ENCODE measurements around the gene TFAP2C.

TFAP2C gene

GRCh38 chr20:56624786-56625681, 4.1 kb upstream of the TFAP2C start:
- DNase-seq (ENCODE audit: low read depth in 1 of 2, low spot score in 1 of 2), result peak in 1 of 2 experiments; percentile 73
- no peak for TF ChIP-seq JUND (IDR thresholded peaks at IDR 0.05; ENCODE audit: low read depth)
- in situ Hi-C loops (cut with HindIII; ENCODE audit: low pct_unique_long_range_greater_than_20kb, low sequenced_read_pairs), result no loop called here

- no peak for DNase-seq (ENCODE audit: low read depth in 1 of 2, low spot score in 1 of 2)
- in situ Hi-C loops (cut with HindIII; ENCODE audit: low pct_unique_long_range_greater_than_20kb, low sequenced_read_pairs), result no loop called here
- no peak for TF ChIP-seq JUND (IDR thresholded peaks at IDR 0.05; ENCODE audit: low read depth)
Observed at GRCh38 chr20:56625837-56626236, 3.3 kb upstream of the TFAP2C start.

DNA sequence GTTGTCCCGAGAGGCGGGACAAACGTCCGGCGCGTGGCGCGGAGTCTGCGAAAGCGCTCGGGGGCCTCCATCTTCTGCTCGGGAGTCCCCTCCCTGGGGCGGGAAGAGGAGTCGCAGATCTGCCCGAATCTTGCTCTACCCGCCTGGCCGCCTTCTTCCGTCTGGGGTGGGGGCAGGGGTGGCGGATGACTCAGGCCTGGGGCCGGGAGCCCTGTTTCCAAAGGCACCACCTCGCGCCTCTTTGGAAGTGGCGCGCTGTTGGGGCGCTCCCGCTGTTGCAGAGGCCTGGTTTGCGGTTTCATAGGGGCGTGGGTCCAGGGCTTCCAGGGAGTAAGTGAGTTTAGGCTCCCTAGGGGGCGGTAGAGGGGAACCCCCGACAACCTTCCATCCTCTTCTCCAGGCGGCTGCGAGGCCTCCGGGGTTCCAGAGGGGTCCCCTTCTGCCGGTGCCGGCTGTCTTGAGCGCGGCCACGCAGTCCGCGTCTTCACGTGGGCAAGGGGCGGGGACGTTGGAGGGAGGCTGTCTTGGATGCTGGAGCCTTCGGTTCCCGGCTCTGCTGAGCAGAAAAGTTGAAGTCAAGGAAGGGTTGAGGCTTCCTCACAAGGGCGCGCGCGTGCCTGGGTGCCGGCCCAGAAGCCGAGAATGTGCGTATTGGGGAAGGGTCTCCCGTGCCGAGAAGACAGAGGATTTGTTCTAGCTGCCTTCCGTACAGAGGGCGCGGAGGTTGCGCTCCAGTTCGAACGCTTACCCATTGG, 2.6 kb upstream of the TFAP2C start:
- in situ Hi-C loops (cut with HindIII; ENCODE audit: low pct_unique_long_range_greater_than_20kb, low sequenced_read_pairs), result no loop called here
- DNase-seq (ENCODE audit: low read depth in 1 of 2, low spot score in 1 of 2), result peak in 1 of 2 experiments; percentile 69
- TF ChIP-seq JUND (IDR thresholded peaks at IDR 0.05; ENCODE audit: low read depth), result no peak

DNA sequence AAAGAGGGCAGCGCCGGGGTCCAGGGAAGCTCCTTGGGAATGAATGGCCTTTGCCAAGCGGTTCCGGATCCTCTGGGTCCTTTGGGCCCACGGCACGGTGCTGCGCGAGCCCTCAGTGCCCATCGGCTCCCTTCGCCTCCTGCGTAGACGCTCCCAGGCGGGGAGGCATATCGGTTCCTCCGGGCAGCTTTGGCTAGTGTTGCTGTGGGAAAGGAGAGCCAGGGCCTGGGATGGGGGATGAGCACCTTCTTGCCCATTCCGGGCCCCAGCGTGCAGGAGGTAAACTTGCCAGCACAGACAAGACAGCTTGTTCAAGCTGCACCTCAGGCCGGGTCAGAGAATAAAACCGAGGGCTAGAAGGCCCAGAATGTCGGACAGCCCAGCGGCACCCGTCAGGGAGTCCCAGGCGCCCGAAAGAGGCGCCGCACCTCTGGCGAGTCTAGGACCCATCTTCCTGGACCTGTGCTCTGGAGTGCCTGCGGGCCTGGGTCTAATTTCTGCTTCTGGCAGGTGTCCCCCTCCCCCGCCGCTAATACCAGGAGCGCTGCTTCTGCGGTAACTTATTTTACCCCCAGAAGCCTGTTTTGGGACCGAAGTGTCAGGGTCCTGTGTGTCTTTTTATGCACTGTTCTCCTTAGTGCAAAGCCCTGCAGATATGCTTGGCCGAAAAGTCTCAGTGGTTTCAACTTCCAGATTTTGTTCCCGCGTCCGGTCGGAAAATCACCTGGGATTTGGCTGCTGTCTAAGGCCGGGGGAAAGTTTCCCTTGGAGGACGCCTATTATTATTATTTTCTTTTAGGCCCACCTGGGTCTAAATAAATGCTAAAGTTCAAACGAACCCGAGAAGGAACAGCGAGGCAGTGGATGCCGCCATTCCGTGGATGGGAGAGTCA, 1.7 kb upstream of the TFAP2C start:
- in situ Hi-C loops (cut with HindIII; ENCODE audit: low pct_unique_long_range_greater_than_20kb, low sequenced_read_pairs), result no loop called here
- DNase-seq (ENCODE audit: low read depth in 1 of 2, low spot score in 1 of 2), result no peak
- TF ChIP-seq JUND (IDR thresholded peaks at IDR 0.05; ENCODE audit: low read depth), result no peak

DNA sequence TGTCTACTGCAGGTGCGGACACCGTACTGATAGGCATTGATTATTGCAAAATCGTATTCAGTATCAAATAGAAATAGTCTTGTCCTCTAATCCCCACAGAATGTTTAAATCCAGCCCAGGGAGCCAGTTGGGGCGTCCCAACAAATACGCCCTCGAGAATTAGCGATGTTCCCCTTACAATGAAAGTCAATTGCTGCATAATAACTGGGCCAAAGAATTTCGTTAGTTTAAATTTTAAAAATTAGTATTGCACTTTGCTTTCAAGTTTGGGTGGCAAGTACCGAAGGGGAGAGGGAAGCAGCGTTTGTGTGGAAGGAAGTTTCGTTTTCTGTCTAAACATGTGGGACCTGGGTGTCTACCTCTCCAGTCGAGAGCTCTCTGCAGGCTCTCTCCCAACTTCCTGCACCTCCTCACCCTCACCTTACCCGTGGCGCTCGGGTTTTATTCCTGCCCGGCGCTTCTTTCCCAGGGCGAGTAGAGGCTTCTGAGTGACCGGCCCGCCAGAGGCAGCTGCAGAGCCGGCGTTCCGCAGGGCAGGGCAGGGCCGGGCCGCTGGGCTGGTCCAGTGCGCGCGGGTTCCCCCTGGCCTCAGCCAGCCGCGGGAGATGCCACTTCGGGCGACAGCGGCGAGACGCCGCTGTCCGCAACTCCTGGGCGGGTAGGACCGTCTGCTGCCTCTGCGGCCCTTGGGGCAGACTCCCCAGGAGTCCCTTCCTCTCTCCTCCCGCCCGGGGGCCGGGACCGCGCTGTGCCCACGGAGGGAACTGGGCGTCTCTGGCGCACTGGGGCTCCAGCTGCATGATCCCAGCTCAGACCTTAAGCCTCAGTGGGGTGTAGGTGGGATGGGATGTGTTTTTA, 862 bp upstream of the TFAP2C start:
- DNase-seq (ENCODE audit: low read depth in 1 of 2, low spot score in 1 of 2), result peak; percentile 69 to 81
- TF ChIP-seq JUND (IDR thresholded peaks at IDR 0.05; ENCODE audit: low read depth), result no peak
- in situ Hi-C loops (cut with HindIII; ENCODE audit: low pct_unique_long_range_greater_than_20kb, low sequenced_read_pairs), result no loop called here

GRCh38 chr20:56629464-56630085, 469 bp downstream of the TFAP2C start:
- no peak for TF ChIP-seq JUND (IDR thresholded peaks at IDR 0.05; ENCODE audit: low read depth)
- DNase-seq (ENCODE audit: low read depth in 1 of 2, low spot score in 1 of 2), result peak in 1 of 2 experiments; percentile 47

DNA sequence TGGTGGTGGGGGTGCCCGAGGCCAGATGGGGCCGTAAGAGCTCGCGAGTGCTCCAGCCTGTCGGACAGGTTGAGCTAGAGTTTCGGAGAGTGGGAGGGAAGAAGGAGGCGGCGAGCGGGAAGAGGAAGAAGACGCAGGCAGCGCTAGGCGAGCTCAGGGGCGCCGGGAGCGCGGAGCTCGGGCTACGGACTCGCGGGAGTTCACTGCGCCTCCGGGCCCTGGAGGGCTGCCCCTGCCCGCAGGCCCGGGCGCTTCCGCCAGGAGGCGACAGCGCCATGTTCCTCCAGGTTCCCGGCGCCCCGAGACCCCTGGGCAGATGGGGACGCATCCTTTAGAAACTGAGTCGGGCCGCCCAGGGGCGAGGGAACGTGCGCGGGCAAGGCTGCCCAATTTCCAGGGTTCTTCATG, 984 bp downstream of the TFAP2C start:
- TF ChIP-seq JUND (IDR thresholded peaks at IDR 0.05; ENCODE audit: low read depth), result no peak
- in situ Hi-C loops (cut with HindIII; ENCODE audit: low pct_unique_long_range_greater_than_20kb, low sequenced_read_pairs), result no loop called here
- DNase-seq (ENCODE audit: low read depth in 1 of 2, low spot score in 1 of 2), result peak; percentile 97 to 100

More at GRCh38 chr20:56629464-56630085, 469 bp downstream of the TFAP2C start:
- in situ Hi-C loops (cut with HindIII; ENCODE audit: low pct_unique_long_range_greater_than_20kb, low sequenced_read_pairs), result no loop called here

- TF ChIP-seq JUND (IDR thresholded peaks at IDR 0.05; ENCODE audit: low read depth), result no peak
- peak; percentile 65 to 84 for DNase-seq (ENCODE audit: low read depth in 1 of 2, low spot score in 1 of 2)
- in situ Hi-C loops (cut with HindIII; ENCODE audit: low pct_unique_long_range_greater_than_20kb, low sequenced_read_pairs), result no loop called here
Observed at GRCh38 chr20:56630506-56631317, 1.6 kb downstream of the TFAP2C start.

- TF ChIP-seq JUND (IDR thresholded peaks at IDR 0.05; ENCODE audit: low read depth), result no peak
- DNase-seq (ENCODE audit: low read depth in 1 of 2, low spot score in 1 of 2), result peak; percentile 41 to 52
- in situ Hi-C loops (cut with HindIII; ENCODE audit: low pct_unique_long_range_greater_than_20kb, low sequenced_read_pairs), result no loop called here
Observed at GRCh38 chr20:56631318-56631989, 2.3 kb downstream of the TFAP2C start.

DNA sequence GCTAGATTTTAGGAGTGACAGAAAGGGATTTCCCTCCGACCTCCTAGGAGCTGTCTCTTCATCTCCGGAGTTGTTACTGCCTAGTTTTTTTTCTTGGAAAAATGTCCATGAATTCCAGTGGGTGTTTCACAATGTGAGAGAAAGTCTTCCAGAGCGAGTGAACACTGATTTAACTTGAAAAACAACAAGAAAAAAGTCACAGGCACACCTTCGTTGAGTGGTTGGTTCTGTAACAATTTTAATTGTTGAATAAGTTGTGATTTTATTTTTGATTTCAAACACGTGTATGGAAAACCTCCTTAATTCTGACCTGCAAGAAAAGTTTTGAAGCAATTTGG, 2.9 kb downstream of the TFAP2C start:
- no peak for TF ChIP-seq JUND (IDR thresholded peaks at IDR 0.05; ENCODE audit: low read depth)
- DNase-seq (ENCODE audit: low read depth in 1 of 2, low spot score in 1 of 2), result no peak
- in situ Hi-C loops (cut with HindIII; ENCODE audit: low pct_unique_long_range_greater_than_20kb, low sequenced_read_pairs), result no loop called here
